GM23338 (cell line): ENCODE results near the gene KIF9.

Experiments
- CREB1 ChIP-seq: fragments of 250-450 bp; sonication (Bioruptor Pico); IDR thresholded peaks from 2 replicates; pipeline ENCODE4 v1.5.0; 2020; ENCODE audit warnings: low read depth, mild to moderate bottlenecking, moderate library complexity
- EZH2 ChIP-seq: fragments of 200-600 bp; sonication (generic); IDR thresholded peaks from one replicate; pipeline ENCODE4 v1.8.0; 2017; ENCODE audit warnings: antibody characterized with exemption, mild to moderate bottlenecking, low read depth; ENCODE audit not compliant: unreplicated experiment
- EZH2phosphoT487 ChIP-seq: fragments of 200-600 bp; sonication (generic); IDR thresholded peaks from one replicate; pipeline ENCODE4 v1.8.1; 2018; ENCODE audit warnings: antibody characterized with exemption; ENCODE audit not compliant: unreplicated experiment
- JUNB ChIP-seq: IDR thresholded peaks from one replicate; pipeline ENCODE4 v1.6.1; 2016; ENCODE audit warnings: antibody characterized with exemption; ENCODE audit not compliant: unreplicated experiment
- POLR2AphosphoS5 ChIP-seq: IDR thresholded peaks from 2 replicates; pipeline ENCODE4 v1.6.1; 2016; ENCODE audit warnings: antibody characterized with exemption, low read depth
- STAT1 ChIP-seq: IDR thresholded peaks from one replicate; pipeline ENCODE4 v1.6.1; 2016; ENCODE audit warnings: antibody characterized with exemption; ENCODE audit not compliant: unreplicated experiment
- ZNF331 ChIP-seq: fragments of 250-450 bp; sonication (Bioruptor Pico); IDR thresholded peaks from 2 replicates; pipeline ENCODE4 v1.5.0; 2020; ENCODE audit warnings: low read depth, mild to moderate bottlenecking, moderate library complexity
- TF ChIP-seq, protein P1 (sequence below), 2 experiments: fragments of 200-600 bp in 1 of 2; sonication (generic) in 1 of 2; conservative IDR thresholded peaks; 2 replicates each; pipeline versions ENCODE4 v1.5.1 to v1.6.1; 2016 to 2017; ENCODE audit warnings: antibody characterized with exemption in 2 of 2, low read depth in 2 of 2, mild to moderate bottlenecking in 2 of 2, moderate library complexity in 1 of 2
- TF ChIP-seq, protein P2 (sequence below): IDR thresholded peaks from one replicate; pipeline ENCODE4 v1.6.1; 2018; ENCODE audit warnings: antibody characterized with exemption; ENCODE audit not compliant: unreplicated experiment
- TF ChIP-seq, protein P3 (sequence below): IDR thresholded peaks from 2 replicates; pipeline ENCODE4 v1.6.1; 2016; ENCODE audit warnings: antibody characterized with exemption

DNA sequence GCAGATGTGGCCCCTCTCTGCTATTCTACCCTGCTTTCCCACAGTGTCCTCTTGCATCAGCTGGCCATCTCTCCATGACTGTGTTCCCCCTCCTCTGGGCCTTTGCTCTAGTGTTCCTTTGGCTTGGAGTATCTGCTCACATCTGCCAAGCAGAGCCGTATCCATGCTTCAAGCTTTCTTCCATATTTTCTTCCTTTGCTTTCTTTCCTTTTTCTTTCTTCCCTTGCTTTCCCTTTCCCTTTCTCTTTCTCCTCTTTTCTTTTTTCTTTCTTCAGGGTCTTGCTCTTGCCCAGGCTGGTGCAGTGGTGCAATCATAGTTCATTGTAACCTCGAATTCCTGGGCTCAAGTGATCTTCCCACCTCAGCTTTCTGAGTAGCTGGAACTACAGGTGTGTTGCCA, 12.7 kb upstream of the KIF9 start:
- TF ChIP-seq, protein P1, sequence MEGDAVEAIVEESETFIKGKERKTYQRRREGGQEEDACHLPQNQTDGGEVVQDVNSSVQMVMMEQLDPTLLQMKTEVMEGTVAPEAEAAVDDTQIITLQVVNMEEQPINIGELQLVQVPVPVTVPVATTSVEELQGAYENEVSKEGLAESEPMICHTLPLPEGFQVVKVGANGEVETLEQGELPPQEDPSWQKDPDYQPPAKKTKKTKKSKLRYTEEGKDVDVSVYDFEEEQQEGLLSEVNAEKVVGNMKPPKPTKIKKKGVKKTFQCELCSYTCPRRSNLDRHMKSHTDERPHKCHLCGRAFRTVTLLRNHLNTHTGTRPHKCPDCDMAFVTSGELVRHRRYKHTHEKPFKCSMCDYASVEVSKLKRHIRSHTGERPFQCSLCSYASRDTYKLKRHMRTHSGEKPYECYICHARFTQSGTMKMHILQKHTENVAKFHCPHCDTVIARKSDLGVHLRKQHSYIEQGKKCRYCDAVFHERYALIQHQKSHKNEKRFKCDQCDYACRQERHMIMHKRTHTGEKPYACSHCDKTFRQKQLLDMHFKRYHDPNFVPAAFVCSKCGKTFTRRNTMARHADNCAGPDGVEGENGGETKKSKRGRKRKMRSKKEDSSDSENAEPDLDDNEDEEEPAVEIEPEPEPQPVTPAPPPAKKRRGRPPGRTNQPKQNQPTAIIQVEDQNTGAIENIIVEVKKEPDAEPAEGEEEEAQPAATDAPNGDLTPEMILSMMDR (conservative IDR thresholded peaks at IDR 0.05; ENCODE audit: low read depth in 2 of 2): no peak
- TF ChIP-seq JUNB: no peak
- TF ChIP-seq, protein P2, sequence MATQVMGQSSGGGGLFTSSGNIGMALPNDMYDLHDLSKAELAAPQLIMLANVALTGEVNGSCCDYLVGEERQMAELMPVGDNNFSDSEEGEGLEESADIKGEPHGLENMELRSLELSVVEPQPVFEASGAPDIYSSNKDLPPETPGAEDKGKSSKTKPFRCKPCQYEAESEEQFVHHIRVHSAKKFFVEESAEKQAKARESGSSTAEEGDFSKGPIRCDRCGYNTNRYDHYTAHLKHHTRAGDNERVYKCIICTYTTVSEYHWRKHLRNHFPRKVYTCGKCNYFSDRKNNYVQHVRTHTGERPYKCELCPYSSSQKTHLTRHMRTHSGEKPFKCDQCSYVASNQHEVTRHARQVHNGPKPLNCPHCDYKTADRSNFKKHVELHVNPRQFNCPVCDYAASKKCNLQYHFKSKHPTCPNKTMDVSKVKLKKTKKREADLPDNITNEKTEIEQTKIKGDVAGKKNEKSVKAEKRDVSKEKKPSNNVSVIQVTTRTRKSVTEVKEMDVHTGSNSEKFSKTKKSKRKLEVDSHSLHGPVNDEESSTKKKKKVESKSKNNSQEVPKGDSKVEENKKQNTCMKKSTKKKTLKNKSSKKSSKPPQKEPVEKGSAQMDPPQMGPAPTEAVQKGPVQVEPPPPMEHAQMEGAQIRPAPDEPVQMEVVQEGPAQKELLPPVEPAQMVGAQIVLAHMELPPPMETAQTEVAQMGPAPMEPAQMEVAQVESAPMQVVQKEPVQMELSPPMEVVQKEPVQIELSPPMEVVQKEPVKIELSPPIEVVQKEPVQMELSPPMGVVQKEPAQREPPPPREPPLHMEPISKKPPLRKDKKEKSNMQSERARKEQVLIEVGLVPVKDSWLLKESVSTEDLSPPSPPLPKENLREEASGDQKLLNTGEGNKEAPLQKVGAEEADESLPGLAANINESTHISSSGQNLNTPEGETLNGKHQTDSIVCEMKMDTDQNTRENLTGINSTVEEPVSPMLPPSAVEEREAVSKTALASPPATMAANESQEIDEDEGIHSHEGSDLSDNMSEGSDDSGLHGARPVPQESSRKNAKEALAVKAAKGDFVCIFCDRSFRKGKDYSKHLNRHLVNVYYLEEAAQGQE: no peak
- TF ChIP-seq POLR2AphosphoS5: no peak
- TF ChIP-seq EZH2: no peak
- no peak for TF ChIP-seq CREB1 (CRISPR knock-in tag)
- TF ChIP-seq EZH2phosphoT487: no peak
- TF ChIP-seq, protein P3, sequence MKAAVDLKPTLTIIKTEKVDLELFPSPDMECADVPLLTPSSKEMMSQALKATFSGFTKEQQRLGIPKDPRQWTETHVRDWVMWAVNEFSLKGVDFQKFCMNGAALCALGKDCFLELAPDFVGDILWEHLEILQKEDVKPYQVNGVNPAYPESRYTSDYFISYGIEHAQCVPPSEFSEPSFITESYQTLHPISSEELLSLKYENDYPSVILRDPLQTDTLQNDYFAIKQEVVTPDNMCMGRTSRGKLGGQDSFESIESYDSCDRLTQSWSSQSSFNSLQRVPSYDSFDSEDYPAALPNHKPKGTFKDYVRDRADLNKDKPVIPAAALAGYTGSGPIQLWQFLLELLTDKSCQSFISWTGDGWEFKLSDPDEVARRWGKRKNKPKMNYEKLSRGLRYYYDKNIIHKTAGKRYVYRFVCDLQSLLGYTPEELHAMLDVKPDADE: no peak
- no peak for TF ChIP-seq STAT1
- no peak for TF ChIP-seq ZNF331
